GM18951 (cell line): ENCODE results near the gene ANKS1A.

Experiments
- POLR2A ChIP-seq: IDR thresholded peaks from 4 replicates; pipeline ENCODE4 v1.6.1; 2011; ENCODE audit warnings: mild to moderate bottlenecking; ENCODE audit not compliant: insufficient read length, insufficient read depth; ENCODE audit errors: extremely low read depth
- in situ Hi-C: fragments of 300-500 bp; cut with MboI; formaldehyde crosslinking; loops from one replicate; pipeline ENCODE4 v1.12.0; 2022; ENCODE audit warnings: low sequenced_read_pairs, mixed read lengths, inconsistent platforms; ENCODE audit not compliant: unreplicated experiment

ANKS1A gene

GRCh38 chr6:34970488-34970887 is 81.4 kb downstream of the ANKS1A start:
- no peak for TF ChIP-seq POLR2A
- in situ Hi-C loops: no loop called here

- no peak for TF ChIP-seq POLR2A
- in situ Hi-C loops: no loop called here
These were observed 81.9 kb downstream of the ANKS1A start for GRCh38 chr6:34970957-34971356.

GRCh38 chr6:34973547-34974248 is 84.6 kb downstream of the ANKS1A start:
- in situ Hi-C loops: no loop called here
- TF ChIP-seq POLR2A: no peak

GRCh38 chr6:34974249-34974642 is 85.2 kb downstream of the ANKS1A start:
- in situ Hi-C loops: no loop called here
- no peak for TF ChIP-seq POLR2A

- TF ChIP-seq POLR2A: no peak
- in situ Hi-C loops: no loop called here
These were observed 87.2 kb downstream of the ANKS1A start for GRCh38 chr6:34976239-34976638.

GRCh38 chr6:34979218-34979617 is 90.2 kb downstream of the ANKS1A start:
- in situ Hi-C loops: no loop called here
- no peak for TF ChIP-seq POLR2A

GRCh38 chr6:34979994-34980393 is 90.9 kb downstream of the ANKS1A start:
- TF ChIP-seq POLR2A: no peak
- in situ Hi-C loops: no loop called here

- in situ Hi-C loops: no loop called here
- TF ChIP-seq POLR2A: no peak
These were observed 92.3 kb downstream of the ANKS1A start for GRCh38 chr6:34981366-34981765.

GRCh38 chr6:34981951-34982350 is 92.9 kb downstream of the ANKS1A start:
- in situ Hi-C loops: no loop called here
- no peak for TF ChIP-seq POLR2A

- no peak for TF ChIP-seq POLR2A
- in situ Hi-C loops: no loop called here
These were observed 93.4 kb downstream of the ANKS1A start for GRCh38 chr6:34982424-34982852.

GRCh38 chr6:34984416-34984815 is 95.4 kb downstream of the ANKS1A start:
- in situ Hi-C loops: no loop called here

GRCh38 chr6:34985236-34985635 is 96.2 kb downstream of the ANKS1A start:
- no peak for TF ChIP-seq POLR2A
- in situ Hi-C loops: no loop called here

More at GRCh38 chr6:34984416-34984815, 95.4 kb downstream of the ANKS1A start:
- TF ChIP-seq POLR2A: no peak

GRCh38 chr6:34986845-34987246 is 97.8 kb downstream of the ANKS1A start:
- in situ Hi-C loops: no loop called here
- no peak for TF ChIP-seq POLR2A

GRCh38 chr6:34987506-34987905 is 98.5 kb downstream of the ANKS1A start:
- in situ Hi-C loops: no loop called here

More at GRCh38 chr6:34987506-34987905, 98.5 kb downstream of the ANKS1A start:
- TF ChIP-seq POLR2A: no peak
